K562 treated with DMSO at 1 percent for 4 hours (cell line): ENCODE results near the gene ZBTB44. TPM values are rescaled to one million over a fixed set of nuclear protein-coding genes. Genes with fewer than 3 reads are reported as not detected.

ENCODE experiments used
- total RNA-seq: library from RNA; unstranded; fragments of 300-600 nt; gene quantifications from 2 replicates; pipeline ENCODE4 v1.2.3, GENCODE V29; 2022; ENCODE audit not compliant: insufficient read depth

Gene ZBTB44
- 16.0 and 17.2 TPM in 2 replicates for total RNA-seq

GRCh38 chr11:130314750-130315285 lies at the start of gene ZBTB44:
TSS of gene ZBTB44 (minus strand) at chr11:130314917. CDS start at chr11:130261873, 53,044 bp downstream.

Other genes starting within 250 kb of the ZBTB44 start
- gene APLP2, start 245.0 kb downstream of the ZBTB44 start, total RNA-seq, result 145 and 156 TPM in 2 replicates
- not detected in 2 replicates for gene ST14, start 155.1 kb downstream of the ZBTB44 start, total RNA-seq
- not detected in 2 replicates for gene ADAMTS8, start 113.7 kb upstream of the ZBTB44 start, total RNA-seq
- gene ADAMTS15, start 133.7 kb upstream of the ZBTB44 start, total RNA-seq, result not detected in 2 replicates